Dendritic cell treated with granulocyte-macrophage colony-stimulating factor and Interleukin-4, amounts not matched to agents 40 ng/mL and 50 ng/mL, for 4 days (primary cell): Measurements from ENCODE around the gene SPRED2.

Experiments
- H3K27ac Mint-ChIP-seq: one replicate; pipeline ENCODE4 v1.8.0; 2022; ENCODE audit warnings: mild to moderate bottlenecking, mixed read lengths
- H3K27me3 Mint-ChIP-seq: one replicate; pipeline ENCODE4 v1.8.0; 2022; ENCODE audit warnings: mild to moderate bottlenecking, mixed read lengths
- H3K36me3 Mint-ChIP-seq: one replicate; pipeline ENCODE4 v1.8.0; 2022; ENCODE audit warnings: low read depth, mixed read lengths
- H3K4me1 Mint-ChIP-seq: one replicate; pipeline ENCODE4 v1.8.0; 2022; ENCODE audit warnings: low read depth, mixed read lengths
- H3K4me3 Mint-ChIP-seq: one replicate; pipeline ENCODE4 v1.8.0; 2022; ENCODE audit warnings: mild to moderate bottlenecking, moderate library complexity, mixed read lengths
- H3K9me3 Mint-ChIP-seq: one replicate; pipeline ENCODE4 v1.8.0; 2022; ENCODE audit warnings: mixed read lengths
- intact Hi-C: fragments of 100-400 bp; cut with micrococcal nuclease; formaldehyde crosslinking; loops from one replicate; pipeline ENCODE4 v1.15.0; 2022

SPRED2 gene

GRCh38 chr2:65381607-65382051 is 50.8 kb downstream of the SPRED2 start:
- H3K27ac Mint-ChIP-seq, result peak overlapping the region; percentile 39
- no peaks in the 10 kb centered on the region for H3K9me3 Mint-ChIP-seq
- H3K36me3 Mint-ChIP-seq, result no peaks in the 10 kb centered on the region
- H3K4me3 Mint-ChIP-seq, result no peak overlapping the region
- peaks cover 68% of the 10 kb centered on the region for H3K4me1 Mint-ChIP-seq
- no peaks in the 10 kb centered on the region for H3K27me3 Mint-ChIP-seq
- intact Hi-C loops, result no loop called here

- no peaks in the 10 kb centered on the region for H3K9me3 Mint-ChIP-seq
- no peaks in the 10 kb centered on the region for H3K36me3 Mint-ChIP-seq
- intact Hi-C loops, result no loop called here
- no peaks in the 10 kb centered on the region for H3K27me3 Mint-ChIP-seq
- H3K27ac Mint-ChIP-seq, result no peak overlapping the region
- H3K4me3 Mint-ChIP-seq, result no peak overlapping the region
- H3K4me1 Mint-ChIP-seq, result peaks cover 61% of the 10 kb centered on the region
Measured at GRCh38 chr2:65380255-65380654, 52.1 kb downstream of the SPRED2 start.

DNA sequence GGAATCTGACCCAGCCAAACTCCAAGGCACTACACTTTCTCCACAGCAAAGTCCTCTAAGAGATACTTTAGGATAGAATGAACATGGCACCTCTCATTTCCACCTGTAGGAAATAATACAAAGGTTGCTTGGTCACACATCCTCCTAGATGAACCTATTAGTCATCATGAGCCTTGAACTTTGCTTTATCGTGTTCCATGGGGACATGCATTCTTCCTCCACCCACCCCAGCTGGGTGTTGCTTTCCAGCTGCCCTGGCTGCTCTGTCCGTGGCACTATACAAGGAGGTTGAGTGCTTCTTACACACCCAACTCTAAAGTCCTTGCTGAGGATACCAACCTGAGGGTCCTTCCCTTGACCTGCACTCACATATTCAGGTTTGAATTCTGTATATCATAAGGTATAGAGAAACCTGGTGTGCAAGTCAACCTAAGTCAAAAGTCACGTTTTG is 52.7 kb downstream of the SPRED2 start:
- intact Hi-C loops, result no loop called here
- Mint-ChIP-seq H3K4me1 (peaks cover 56% of the 10 kb centered on the region), H3K9me3 (no peaks in the 10 kb centered on the region), H3K27ac (no peak overlapping the region), H3K36me3 (no peaks in the 10 kb centered on the region), H3K4me3 (no peak overlapping the region), H3K27me3 (no peaks in the 10 kb centered on the region)

DNA sequence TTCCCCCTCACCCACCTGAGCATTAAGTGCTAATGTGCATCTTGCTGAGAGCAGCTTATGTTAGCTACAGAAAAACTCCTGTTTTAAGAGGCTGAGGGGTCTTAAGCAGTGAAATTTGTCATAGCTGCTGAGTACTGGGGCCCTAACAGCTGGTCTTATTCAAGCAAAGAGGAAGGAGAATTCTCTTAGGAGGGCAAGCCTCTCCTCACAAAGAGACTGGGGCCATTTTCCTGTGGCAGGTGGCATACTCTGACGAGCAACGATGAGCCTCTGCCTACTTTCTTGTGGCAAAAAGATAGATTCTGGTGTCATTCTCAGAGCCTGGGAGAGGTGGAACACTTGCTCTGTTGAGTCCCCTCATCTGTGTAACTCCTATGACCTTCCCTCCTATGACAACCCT is 53.2 kb downstream of the SPRED2 start:
- Mint-ChIP-seq H3K4me1 (peaks cover 50% of the 10 kb centered on the region), H3K27me3 (no peaks in the 10 kb centered on the region), H3K9me3 (no peaks in the 10 kb centered on the region), H3K27ac (no peak overlapping the region), H3K36me3 (no peaks in the 10 kb centered on the region), H3K4me3 (no peak overlapping the region)
- intact Hi-C loops, result no loop called here

DNA sequence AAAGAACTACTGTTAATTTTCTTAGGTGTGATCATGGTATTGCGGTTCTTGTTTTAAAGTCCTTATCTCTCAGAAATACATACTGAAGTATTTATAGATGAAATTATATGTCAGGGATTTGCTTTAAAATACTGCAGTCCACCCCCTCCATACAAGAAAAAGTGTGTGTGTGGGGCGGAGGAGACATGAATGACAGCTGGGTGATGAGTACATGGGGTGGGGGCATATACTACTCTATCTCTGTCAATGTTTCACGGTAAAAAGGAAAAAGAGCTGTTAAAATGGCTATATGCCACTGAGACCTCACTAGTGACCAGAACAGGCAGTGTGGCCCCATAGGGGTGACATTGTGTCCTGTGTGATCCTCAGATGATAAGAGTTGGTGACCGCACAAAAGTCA is 54.1 kb downstream of the SPRED2 start:
- no peaks in the 10 kb centered on the region for H3K36me3 Mint-ChIP-seq
- H3K27ac Mint-ChIP-seq, result no peak overlapping the region
- H3K9me3 Mint-ChIP-seq, result no peaks in the 10 kb centered on the region
- no peaks in the 10 kb centered on the region for H3K27me3 Mint-ChIP-seq
- intact Hi-C loops, result no loop called here
- no peak overlapping the region for H3K4me3 Mint-ChIP-seq
- peaks cover 41% of the 10 kb centered on the region for H3K4me1 Mint-ChIP-seq

DNA sequence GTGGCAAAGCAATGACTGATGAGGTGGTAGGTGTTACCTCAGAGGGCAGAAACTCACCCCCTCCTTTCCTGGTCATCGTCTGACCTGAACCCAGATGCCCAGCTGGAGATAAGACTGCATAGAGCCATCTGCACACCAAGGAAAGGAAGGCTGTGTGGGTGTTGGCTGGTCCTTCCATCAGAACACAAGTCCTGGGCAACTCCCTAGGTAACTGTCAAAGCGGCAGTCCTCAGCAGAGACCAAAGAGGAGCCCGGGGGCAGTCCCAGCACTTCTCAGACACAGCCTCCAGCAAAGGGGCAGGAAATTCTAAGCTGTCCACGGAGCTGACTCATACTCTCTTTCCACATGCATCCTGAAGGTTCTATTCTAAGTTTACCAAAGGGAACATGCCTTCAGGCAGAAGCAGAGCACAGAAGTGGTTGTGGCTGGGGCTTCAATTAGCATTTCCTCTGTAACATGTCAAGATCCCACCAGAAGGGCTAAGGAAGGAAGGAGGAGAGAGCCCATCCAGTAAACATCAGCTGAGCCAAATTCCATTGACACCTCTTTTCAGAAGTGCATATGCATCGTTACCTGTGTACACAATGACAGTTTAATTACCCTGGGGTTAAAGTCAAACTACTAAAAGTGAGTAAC is 54.7 kb downstream of the SPRED2 start:
- Mint-ChIP-seq H3K4me1 (peaks cover 35% of the 10 kb centered on the region), H3K4me3 (no peak overlapping the region), H3K36me3 (no peaks in the 10 kb centered on the region), H3K27ac (no peak overlapping the region), H3K27me3 (no peaks in the 10 kb centered on the region), H3K9me3 (no peaks in the 10 kb centered on the region)
- intact Hi-C loops, result no loop called here

- no peaks in the 10 kb centered on the region for H3K36me3 Mint-ChIP-seq
Measured at GRCh38 chr2:65375723-65376122, 56.7 kb downstream of the SPRED2 start.

DNA sequence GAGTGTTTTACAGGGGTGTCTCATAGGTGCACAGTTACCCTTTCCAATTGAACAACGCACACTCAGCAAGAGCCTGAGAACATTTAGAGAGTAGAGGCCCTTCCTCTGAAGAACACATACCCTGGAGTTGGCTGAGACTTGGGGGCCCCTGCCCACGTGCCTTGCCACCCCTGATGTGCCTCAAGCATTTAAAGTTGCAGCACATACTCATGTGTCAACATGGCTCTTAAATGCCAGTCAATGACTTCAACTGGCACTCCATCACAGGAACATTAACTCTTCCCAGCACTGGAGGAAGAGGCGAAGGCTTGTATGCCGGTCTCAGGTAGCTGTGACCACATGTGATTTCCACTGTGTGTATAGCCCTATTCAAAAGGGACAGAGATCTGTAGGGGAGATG is 57.4 kb downstream of the SPRED2 start:
- peaks cover 22% of the 10 kb centered on the region for H3K4me1 Mint-ChIP-seq
- no peaks in the 10 kb centered on the region for H3K27me3 Mint-ChIP-seq
- no peak overlapping the region for H3K4me3 Mint-ChIP-seq
- no peaks in the 10 kb centered on the region for H3K36me3 Mint-ChIP-seq
- H3K9me3 Mint-ChIP-seq, result no peaks in the 10 kb centered on the region
- intact Hi-C loops, result no loop called here
- H3K27ac Mint-ChIP-seq, result no peak overlapping the region

More at GRCh38 chr2:65375723-65376122, 56.7 kb downstream of the SPRED2 start:
- peaks cover 19% of the 10 kb centered on the region for H3K4me1 Mint-ChIP-seq
- no peaks in the 10 kb centered on the region for H3K27me3 Mint-ChIP-seq
- H3K9me3 Mint-ChIP-seq, result no peaks in the 10 kb centered on the region
- intact Hi-C loops, result no loop called here
- peak overlapping the region; percentile 26 for H3K27ac Mint-ChIP-seq
- no peak overlapping the region for H3K4me3 Mint-ChIP-seq

- H3K27me3 Mint-ChIP-seq, result no peaks in the 10 kb centered on the region
- no peaks in the 10 kb centered on the region for H3K36me3 Mint-ChIP-seq
- H3K4me1 Mint-ChIP-seq, result peaks cover 23% of the 10 kb centered on the region
- no peak overlapping the region for H3K4me3 Mint-ChIP-seq
- intact Hi-C loops, result no loop called here
- H3K9me3 Mint-ChIP-seq, result no peaks in the 10 kb centered on the region
- no peak overlapping the region for H3K27ac Mint-ChIP-seq
Measured at GRCh38 chr2:65374575-65374974, 57.8 kb downstream of the SPRED2 start.

DNA sequence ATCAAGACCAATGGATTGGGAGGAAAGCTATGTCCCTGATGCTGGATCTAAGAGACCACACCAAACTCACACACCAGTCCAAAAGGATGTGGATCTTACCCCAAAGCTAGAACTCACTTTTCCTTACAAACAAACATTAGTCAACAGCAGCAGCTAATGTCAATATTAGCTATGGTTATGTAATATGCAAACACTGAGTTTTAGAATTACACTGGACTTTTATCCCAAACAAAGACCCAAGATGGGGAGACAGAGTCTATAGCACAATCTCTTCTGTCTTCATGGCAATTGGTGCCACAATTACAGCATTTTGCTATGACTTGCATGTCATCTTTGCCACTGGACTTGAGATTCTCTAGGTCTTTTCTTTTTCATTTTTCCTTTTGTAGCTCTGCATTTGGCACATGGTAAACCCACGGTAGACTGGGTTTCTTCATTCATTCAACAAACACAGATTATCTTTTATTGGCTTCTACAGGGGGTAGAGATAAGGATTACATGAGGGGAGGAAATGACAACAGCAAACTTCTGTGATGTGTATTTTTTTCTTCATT is 59.0 kb downstream of the SPRED2 start:
- Mint-ChIP-seq H3K27ac (no peak overlapping the region), H3K4me1 (peaks cover 25% of the 10 kb centered on the region), H3K27me3 (no peaks in the 10 kb centered on the region), H3K9me3 (no peaks in the 10 kb centered on the region), H3K36me3 (no peaks in the 10 kb centered on the region), H3K4me3 (no peak overlapping the region)
- intact Hi-C loops, result no loop called here

DNA sequence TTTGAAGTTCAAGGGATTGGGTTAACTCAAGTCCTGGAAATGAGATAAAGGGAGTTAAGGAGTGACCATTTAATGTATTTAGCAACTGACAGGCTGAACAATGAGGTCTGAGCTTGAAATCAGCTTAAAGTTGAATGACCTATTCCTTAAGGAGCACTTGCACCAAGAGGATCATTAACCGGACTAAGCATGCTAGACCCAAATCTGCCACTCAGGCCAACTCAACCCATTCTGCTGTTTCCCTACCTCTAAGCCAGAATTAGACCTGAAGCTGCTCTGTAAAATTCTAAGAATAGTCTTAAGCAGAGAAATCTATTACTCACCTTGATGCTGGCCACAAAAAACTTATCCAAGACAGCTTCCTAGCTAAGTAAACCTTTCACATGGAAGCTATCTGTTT is 59.8 kb downstream of the SPRED2 start:
- Mint-ChIP-seq H3K27me3 (no peaks in the 10 kb centered on the region), H3K36me3 (no peaks in the 10 kb centered on the region), H3K9me3 (no peaks in the 10 kb centered on the region), H3K4me3 (no peak overlapping the region), H3K27ac (no peak overlapping the region), H3K4me1 (peaks cover 18% of the 10 kb centered on the region)
- intact Hi-C loops, result no loop called here

- intact Hi-C loops, result no loop called here
- no peak overlapping the region for H3K27ac Mint-ChIP-seq
- no peaks in the 10 kb centered on the region for H3K36me3 Mint-ChIP-seq
- H3K4me3 Mint-ChIP-seq, result no peak overlapping the region
- no peaks in the 10 kb centered on the region for H3K27me3 Mint-ChIP-seq
- peaks cover 30% of the 10 kb centered on the region for H3K4me1 Mint-ChIP-seq
- H3K9me3 Mint-ChIP-seq, result no peaks in the 10 kb centered on the region
Measured at GRCh38 chr2:65371074-65371434, 61.3 kb downstream of the SPRED2 start.

GRCh38 chr2:65370387-65371073 is 61.9 kb downstream of the SPRED2 start:
- Mint-ChIP-seq H3K4me1 (peaks cover 35% of the 10 kb centered on the region), H3K4me3 (no peak overlapping the region), H3K27ac (no peak overlapping the region)

DNA sequence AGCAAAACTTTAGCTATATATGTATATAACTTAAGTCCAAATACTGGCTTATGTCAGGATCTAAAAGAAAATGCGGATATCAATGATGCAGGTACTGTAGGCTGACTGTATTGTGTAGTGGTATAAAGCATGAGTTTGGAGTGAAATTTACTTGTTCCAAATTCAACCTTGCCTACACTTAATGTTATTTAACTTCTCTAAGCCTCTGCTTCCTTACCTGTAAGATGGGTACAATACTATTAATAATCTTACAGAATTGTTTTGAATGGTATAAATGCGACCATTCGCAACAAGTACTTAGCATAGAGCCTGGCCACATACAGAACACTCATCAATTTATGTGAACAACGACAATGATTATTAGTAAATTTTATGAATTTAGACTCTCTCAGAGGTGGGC is 62.4 kb downstream of the SPRED2 start:
- peaks cover 41% of the 10 kb centered on the region for H3K4me1 Mint-ChIP-seq
- no peak overlapping the region for H3K27ac Mint-ChIP-seq
- H3K36me3 Mint-ChIP-seq, result no peaks in the 10 kb centered on the region
- intact Hi-C loops, result no loop called here
- no peak overlapping the region for H3K4me3 Mint-ChIP-seq
- H3K9me3 Mint-ChIP-seq, result no peaks in the 10 kb centered on the region
- no peaks in the 10 kb centered on the region for H3K27me3 Mint-ChIP-seq

More at GRCh38 chr2:65370387-65371073, 61.9 kb downstream of the SPRED2 start:
- Mint-ChIP-seq H3K36me3 (no peaks in the 10 kb centered on the region), H3K27me3 (no peaks in the 10 kb centered on the region), H3K9me3 (no peaks in the 10 kb centered on the region)
- intact Hi-C loops, result no loop called here
